D721Med (cell line): ENCODE measurements around the gene POLRMT.

Source experiments
- DNase-seq: peaks from one replicate; pipeline ENCODE4 v3.0.0; 2011; ENCODE audit warnings: low spot score; ENCODE audit not compliant: insufficient read length
- FAIRE-seq: peaks from 2 replicates; lab custom pipeline; 2011; peaks lifted over from hg19 to GRCh38; lab: Jason Lieb, UNC
- TF ChIP-seq, protein P1 (sequence below): IDR thresholded peaks from 2 replicates; pipeline ENCODE4 v1.5.1; 2012; ENCODE audit warnings: mild to moderate bottlenecking, control low read depth; ENCODE audit not compliant: insufficient read depth; ENCODE audit errors: missing control alignments

Gene POLRMT

DNA sequence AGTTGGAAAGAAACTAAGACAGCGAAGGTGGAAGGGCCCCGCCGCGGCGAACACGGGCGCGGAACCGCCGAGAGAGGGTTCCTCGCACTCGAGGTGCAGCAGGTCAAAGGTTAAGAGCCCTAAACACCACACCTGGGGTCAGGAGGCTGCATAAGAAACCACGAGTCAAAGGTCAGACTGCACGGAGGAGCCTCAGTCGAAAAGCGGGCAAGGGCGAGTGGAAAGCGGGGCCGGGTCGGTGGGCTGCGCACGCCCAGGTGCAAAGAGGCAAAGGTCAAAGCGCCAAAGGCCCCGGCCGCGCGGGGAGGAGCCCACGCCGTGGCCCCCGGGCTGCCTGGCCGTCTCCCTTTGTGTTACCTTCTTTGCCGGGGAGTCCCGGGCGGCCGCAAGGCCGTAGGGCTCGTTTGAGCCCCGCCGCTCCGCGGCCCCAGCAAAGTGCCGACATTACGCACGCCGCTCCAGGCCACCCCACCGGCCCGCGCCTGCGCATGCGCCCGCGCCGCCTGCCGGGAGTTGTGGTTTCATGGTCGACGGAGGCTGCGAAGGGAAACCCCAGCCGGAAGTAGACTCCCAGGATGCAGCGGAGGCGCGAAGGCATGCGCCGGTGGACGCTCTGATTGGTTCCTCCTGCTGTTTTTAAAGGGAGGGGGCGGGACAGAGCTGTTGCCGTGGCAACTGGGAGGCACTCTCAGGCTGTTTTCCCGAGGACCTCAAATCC is at the start of gene POLRMT:
Gene POLRMT, minus strand, starts transcription at position 470 of the 718 bp plus-strand sequence. Its CDS starts 25 bp downstream, at position 445.
- no peak for FAIRE-seq
- TF ChIP-seq, protein P1, sequence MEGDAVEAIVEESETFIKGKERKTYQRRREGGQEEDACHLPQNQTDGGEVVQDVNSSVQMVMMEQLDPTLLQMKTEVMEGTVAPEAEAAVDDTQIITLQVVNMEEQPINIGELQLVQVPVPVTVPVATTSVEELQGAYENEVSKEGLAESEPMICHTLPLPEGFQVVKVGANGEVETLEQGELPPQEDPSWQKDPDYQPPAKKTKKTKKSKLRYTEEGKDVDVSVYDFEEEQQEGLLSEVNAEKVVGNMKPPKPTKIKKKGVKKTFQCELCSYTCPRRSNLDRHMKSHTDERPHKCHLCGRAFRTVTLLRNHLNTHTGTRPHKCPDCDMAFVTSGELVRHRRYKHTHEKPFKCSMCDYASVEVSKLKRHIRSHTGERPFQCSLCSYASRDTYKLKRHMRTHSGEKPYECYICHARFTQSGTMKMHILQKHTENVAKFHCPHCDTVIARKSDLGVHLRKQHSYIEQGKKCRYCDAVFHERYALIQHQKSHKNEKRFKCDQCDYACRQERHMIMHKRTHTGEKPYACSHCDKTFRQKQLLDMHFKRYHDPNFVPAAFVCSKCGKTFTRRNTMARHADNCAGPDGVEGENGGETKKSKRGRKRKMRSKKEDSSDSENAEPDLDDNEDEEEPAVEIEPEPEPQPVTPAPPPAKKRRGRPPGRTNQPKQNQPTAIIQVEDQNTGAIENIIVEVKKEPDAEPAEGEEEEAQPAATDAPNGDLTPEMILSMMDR = no peak
- DNase-seq = peak; percentile 100

DNA sequence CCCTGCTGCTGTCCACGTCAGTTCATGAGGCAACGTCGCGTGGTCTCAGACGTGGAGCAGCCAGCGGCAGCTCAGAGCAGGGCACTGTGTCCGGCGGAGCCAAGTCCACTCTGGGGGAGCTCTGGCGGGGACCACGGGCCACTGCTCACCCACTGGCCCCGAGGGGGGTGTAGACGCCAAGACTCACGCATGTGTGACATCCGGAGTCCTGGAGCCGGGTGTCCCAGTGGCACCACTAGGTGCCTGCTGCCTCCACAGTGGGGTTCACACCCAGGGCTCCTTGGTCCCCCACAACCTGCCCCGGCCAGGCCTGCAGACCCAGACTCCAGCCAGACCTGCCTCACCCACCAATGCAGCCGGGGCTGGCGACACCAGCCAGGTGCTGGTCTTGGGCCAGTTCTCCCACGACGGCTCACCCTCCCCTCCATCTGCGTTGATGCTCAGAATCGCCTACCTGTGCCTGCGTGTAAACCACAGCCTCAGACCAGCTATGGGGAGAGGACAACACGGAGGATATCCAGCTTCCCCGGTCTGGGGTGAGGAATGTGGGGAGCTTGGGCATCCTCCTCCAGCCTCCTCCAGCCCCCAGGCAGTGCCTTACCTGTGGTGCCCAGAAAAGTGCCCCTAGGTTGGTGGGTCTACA is 49.5 kb upstream of the POLRMT start:
- DNase-seq = no peak
- TF ChIP-seq, protein P1 = no peak
- FAIRE-seq = no peak

DNA sequence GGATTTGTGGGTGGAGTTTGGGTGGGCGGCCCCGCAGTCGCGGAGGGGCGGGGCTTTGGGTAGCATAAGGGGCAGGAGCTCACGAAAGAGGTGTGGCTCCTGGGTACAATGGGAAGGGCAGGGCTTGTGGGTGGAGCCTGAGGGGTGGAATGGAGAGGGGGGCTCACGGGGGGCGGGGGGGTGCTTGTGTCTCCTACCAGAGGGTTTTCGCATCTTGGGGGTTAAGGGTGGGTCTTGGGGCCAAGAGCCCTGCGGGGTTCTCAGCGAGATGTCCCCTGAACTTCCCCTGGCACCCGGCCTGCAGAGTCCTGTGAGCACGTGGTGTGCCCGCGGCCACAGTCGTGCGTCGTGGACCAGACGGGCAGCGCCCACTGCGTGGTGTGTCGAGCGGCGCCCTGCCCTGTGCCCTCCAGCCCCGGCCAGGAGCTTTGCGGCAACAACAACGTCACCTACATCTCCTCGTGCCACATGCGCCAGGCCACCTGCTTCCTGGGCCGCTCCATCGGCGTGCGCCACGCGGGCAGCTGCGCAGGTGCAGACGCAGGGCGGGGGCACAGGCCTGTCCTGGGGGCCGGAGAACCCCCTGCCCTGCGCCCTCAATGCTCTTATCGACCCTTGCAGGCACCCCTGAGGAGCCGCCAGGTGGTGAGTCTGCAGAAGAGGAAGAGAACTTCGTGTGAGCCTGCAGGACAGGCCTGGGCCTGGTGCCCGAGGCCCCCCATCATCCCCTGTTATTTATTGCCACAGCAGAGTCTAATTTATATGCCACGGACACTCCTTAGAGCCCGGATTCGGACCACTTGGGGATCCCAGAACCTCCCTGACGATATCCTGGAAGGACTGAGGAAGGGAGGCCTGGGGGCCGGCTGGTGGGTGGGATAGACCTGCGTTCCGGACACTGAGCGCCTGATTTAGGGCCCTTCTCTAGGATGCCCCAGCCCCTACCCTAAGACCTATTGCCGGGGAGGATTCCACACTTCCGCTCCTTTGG is 48.0 kb upstream of the POLRMT start:
- no peak for FAIRE-seq

DNA sequence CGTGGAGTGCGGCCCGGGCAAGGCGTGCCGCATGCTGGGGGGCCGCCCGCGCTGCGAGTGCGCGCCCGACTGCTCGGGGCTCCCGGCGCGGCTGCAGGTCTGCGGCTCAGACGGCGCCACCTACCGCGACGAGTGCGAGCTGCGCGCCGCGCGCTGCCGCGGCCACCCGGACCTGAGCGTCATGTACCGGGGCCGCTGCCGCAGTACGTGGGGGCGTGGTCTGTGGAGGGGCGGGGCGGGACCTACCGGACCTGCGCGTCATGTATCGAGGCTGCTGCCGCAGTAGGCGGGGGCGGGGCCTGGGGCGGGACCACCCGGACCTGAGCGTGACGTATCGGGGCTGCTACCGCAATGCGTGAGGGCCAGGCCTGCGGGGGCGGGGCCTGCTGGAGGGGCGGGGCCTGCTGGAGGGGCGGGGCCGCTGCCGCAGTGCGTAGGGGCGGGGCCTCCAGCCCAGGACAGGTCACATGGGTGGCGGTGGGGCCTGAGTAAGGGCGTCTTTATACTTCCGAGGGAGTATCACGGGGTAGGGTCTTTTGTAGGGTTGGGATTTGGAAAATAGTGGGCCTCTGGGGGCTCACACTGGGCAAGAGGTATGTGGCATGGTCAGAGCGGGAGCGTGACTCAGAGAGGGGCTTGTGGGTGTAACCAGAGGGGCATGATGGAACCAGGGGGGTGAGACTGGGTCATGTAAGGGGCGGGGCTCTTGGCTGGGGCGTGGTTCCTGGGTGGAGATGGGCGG is 47.1 kb upstream of the POLRMT start:
- DNase-seq (peak; percentile 97), FAIRE-seq (no peak)
- TF ChIP-seq, protein P1 = peak; percentile 36

More for the DNA sequence above, 48.0 kb upstream of the POLRMT start:
- TF ChIP-seq, protein P1 = no peak
- DNase-seq = no peak

DNA sequence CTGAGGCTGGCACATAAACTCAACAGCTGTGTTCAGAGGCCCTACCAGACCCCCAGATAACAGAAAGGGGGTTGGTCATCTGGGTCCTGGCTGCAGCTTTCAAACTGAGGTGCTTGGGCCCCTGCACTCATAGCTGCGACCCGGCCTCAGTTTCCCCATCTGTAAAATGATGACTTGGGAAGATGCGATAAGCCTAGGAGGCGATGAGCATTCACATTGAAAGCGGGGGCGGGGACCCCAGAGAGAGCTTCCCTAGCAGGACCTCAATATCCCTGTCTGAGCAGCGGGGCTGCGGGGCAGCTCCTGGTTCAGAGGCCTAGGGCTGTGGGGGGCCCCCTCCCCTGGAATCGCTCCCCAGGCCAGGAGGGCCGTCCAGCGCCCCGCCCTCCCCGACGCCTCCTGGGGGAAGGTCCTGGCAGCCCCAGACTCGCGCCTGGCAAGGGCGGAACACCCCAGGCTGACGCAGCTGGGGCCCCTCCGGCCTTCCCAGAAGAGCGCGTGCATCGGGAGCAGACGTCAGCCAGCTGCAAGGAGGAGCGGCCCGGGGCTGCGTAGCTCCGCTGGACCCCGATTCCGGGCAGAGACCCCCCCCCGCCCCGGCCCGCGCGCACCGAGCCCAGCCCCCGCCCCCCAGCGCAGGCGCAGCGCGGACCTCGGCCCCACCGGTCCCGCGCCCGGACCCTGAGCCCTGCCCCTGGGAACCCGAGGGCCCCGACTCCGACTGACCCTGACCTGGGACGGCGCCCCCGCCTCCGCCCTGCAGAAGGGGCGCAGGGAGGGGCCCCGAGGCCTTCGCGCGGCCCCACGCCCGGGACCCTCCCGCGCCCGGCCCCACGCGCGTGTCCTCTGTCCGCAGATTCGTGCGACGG is 46.3 kb upstream of the POLRMT start:
- no peak for DNase-seq
- FAIRE-seq = no peak
- TF ChIP-seq, protein P1 = no peak

DNA sequence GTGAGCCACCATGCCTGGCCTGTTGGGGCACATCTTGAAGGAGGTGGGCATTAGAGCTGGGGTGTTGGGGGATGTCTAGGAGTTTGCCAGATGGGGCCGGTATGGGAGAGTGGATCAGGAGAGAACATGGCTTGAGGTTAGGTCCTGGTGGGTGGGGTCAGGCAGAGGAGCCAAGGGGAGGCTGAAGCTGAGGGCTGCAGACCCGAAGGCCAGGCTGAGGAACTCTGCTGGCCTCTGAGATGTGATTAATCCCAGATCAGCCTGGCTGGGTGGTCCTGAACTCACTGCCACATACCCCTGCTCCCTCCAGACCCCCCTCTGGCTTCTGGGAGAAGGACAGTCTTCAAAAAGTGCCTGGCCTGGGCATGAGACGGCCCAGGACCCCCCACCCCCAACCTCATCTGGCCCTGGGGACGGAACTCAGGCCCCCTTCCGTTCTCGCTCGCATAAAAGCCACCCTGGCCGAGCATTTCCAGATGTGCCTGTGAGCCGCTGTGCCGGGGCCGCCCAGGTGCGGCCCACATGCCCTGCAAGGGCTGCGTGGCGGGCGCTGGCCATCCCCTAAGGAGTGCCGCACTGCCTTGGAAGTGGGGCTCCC is 45.6 kb upstream of the POLRMT start:
- FAIRE-seq = no peak

More for the DNA sequence above, 45.6 kb upstream of the POLRMT start:
- DNase-seq = no peak
- TF ChIP-seq, protein P1 = no peak
